ENCODE data around the gene AFAP1L2.

AFAP1L2 gene

DNA sequence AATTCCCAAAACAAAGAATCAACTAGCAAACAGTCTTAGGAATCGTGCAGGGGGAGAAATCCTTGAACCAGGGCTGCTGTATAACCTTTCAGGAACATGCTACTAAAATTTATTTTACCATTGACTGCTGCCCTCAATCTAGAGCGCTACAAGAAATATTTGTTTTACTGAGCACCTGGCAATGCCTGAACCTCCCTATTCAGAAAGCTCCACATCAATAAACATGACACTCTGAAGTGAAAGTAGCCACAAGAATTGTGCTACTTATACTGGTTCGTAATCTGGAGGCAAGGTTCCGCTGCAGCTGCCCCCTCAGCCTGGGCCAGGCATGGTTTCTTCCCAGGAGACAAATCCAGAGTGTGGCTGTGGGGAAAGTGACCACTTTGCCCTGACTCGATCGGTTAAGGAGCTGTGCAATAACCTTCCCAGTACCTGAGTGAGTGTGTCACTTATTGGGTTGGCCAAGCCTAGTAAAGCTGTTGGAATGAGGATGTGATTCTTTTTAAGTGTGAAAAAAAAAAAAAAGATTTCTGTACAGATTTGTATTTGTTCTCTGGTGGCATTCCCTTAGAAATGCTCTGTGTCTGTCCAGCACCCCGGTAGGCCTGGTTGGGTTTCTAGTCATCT, 157.5 kb downstream of the AFAP1L2 start:
- no peak for FAIRE-seq
- no peak for DNase-seq (ENCODE audit: low spot score)

DNA sequence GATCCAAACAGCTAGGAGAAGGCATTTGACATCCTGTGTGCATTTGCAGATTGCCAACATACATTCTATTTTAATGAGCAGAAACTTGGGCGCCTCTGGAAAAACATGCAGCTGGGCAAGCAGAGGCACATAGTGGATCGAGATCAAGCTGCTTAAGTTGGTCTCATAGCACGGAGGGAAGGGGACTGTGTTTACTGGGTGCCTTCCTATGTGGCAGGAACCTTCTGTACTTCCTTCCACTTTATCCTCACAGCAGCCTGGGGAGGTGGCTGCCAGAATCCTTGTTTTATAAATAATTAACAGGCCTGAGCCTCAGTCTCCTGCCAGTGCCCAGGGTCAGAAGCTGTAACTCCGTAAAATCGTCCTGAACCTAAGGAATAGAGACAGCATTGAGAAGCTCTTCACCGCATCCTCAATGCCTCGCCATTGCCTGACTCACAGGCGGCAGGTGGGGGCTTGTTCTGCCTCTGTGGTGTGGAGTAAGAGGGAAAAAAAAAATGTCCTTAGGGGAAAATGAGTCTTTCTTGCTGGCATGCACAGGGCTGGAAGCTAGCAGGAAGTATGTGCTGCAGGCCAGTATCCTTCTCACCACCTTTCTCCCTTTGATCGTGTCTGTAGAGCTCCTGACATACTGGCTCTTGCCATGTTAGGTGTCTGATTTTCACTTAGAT, 159.0 kb downstream of the AFAP1L2 start:
- no peak for FAIRE-seq
- DNase-seq (ENCODE audit: low spot score) = no peak

All from urothelium cell line (cell line).